HG03521 (cell line): ENCODE results near the gene RGS6.

ENCODE experiments used
- ATAC-seq: cut with Tn5 transposase; IDR thresholded peaks from one replicate; pipeline ENCODE4 v1.9.1; 2021; ENCODE audit warnings: mild to moderate bottlenecking, moderate library complexity; ENCODE audit not compliant: unreplicated experiment

RGS6 gene

GRCh38 chr14:72598306-72598705 lies 666.1 kb downstream of the RGS6 start:
- ATAC-seq, result no peak

- ATAC-seq, result no peak
These were observed 667.6 kb downstream of the RGS6 start for GRCh38 chr14:72599579-72600470.

GRCh38 chr14:72600551-72601330 lies 668.5 kb downstream of the RGS6 start:
- ATAC-seq, result no peak

- no peak for ATAC-seq
These were observed 671.4 kb downstream of the RGS6 start for GRCh38 chr14:72603639-72604038.

- no peak for ATAC-seq
These were observed 671.9 kb downstream of the RGS6 start for GRCh38 chr14:72604133-72604532.

GRCh38 chr14:72605096-72605920 lies 673.1 kb downstream of the RGS6 start:
- no peak for ATAC-seq

GRCh38 chr14:72605921-72606220 lies 673.6 kb downstream of the RGS6 start:
- no peak for ATAC-seq

GRCh38 chr14:72606879-72607278 lies 674.6 kb downstream of the RGS6 start:
- no peak for ATAC-seq

- ATAC-seq, result no peak
These were observed 675.3 kb downstream of the RGS6 start for GRCh38 chr14:72607386-72608130.

- ATAC-seq, result no peak
These were observed 676.4 kb downstream of the RGS6 start for GRCh38 chr14:72608391-72609204.

- ATAC-seq, result no peak
These were observed 677.1 kb downstream of the RGS6 start for GRCh38 chr14:72609205-72609916.

- no peak for ATAC-seq
These were observed 678.0 kb downstream of the RGS6 start for GRCh38 chr14:72610096-72610830.

GRCh38 chr14:72610831-72611200 lies 678.6 kb downstream of the RGS6 start:
- no peak for ATAC-seq

GRCh38 chr14:72611506-72611905 lies 679.3 kb downstream of the RGS6 start:
- no peak for ATAC-seq

- ATAC-seq, result no peak
These were observed 679.8 kb downstream of the RGS6 start for GRCh38 chr14:72612041-72612440.

- no peak for ATAC-seq
These were observed 681.2 kb downstream of the RGS6 start for GRCh38 chr14:72613231-72613974.

GRCh38 chr14:72613975-72614319 lies 681.7 kb downstream of the RGS6 start:
- no peak for ATAC-seq

- ATAC-seq, result no peak
These were observed 682.1 kb downstream of the RGS6 start for GRCh38 chr14:72614365-72614764.
